Right lobe of liver (tissue), 4 donors: ENCODE results near the gene LRRK2.

Experiments used
- CTCF ChIP-seq, 4 donors: fragments of 200-600 bp in 3 of 4; fragments of 450-650 bp in 1 of 4; IDR thresholded peaks; one replicate each; pipeline versions ENCODE4 v1.5.1 to v1.8.0; 2016 to 2022; ENCODE audit warnings: antibody characterized with exemption in 4 of 4, mild to moderate bottlenecking in 2 of 4
- POLR2A ChIP-seq: fragments of 450-650 bp; IDR thresholded peaks from one replicate; pipeline ENCODE4 v1.6.1; 2017; ENCODE audit warnings: antibody characterized with exemption, mild to moderate bottlenecking
- donor health status: DM: no; HTN: no; CAD: no.
- donor health status: DM: no; HTN: no; CAD: no.
- donor health status: DM: no; HTN: yes; CAD: no.

GRCh38 chr12:40300490-40300889 is 75.7 kb downstream of the LRRK2 start:
- TF ChIP-seq POLR2A (no peak), CTCF (IDR thresholded peaks at IDR 0.05) (no peak)
